H1 (cell line): ENCODE measurements around the gene NPHP4. TPM values are rescaled to one million over a fixed set of nuclear protein-coding genes. Genes with fewer than 3 reads are reported as not detected.

ENCODE experiments used
- CTCF ChIA-PET: fragments of 300-600 bp; sonication (Branson Sonifier 250); formaldehyde crosslinking; loops from one replicate; lab custom pipeline; 2021; ENCODE audit not compliant: partially characterized antibody; lab: Charles Lee
- POLR2A ChIA-PET: fragments of 300-600 bp; sonication (Branson Sonifier 250); formaldehyde crosslinking; loops from one replicate; lab custom pipeline; 2021; ENCODE audit warnings: inconsistent platforms; ENCODE audit not compliant: partially characterized antibody; lab: Charles Lee
- DNase-seq, 2 experiments: peaks; one replicate each; pipeline versions ENCODE4 v3.0.0 to v3.0.0-alpha.2; 2010 to 2022; ENCODE audit warnings: low spot score in 2 of 2, low read depth in 1 of 2, mixed read lengths in 1 of 2
- FAIRE-seq: peaks from 2 replicates; lab custom pipeline; 2011; peaks lifted over from hg19 to GRCh38; lab: Jason Lieb, UNC
- H2AFZ ChIP-seq: 2 replicates; pipeline ENCODE4 v1.8.1; 2012; ENCODE audit warnings: low read length, inconsistent platforms
- H2AK5ac ChIP-seq: 2 replicates; pipeline ENCODE4 v1.6.1; 2013; ENCODE audit warnings: low read depth, low read length
- H2BK120ac ChIP-seq: replicated peaks from 2 replicates; pipeline ENCODE3; 2013; ENCODE audit warnings: low read depth, low read length, inconsistent platforms
- H2BK12ac ChIP-seq: 2 replicates; pipeline ENCODE4 v1.6.1; 2013; ENCODE audit warnings: low read depth, low read length
- H2BK15ac ChIP-seq: 2 replicates; pipeline ENCODE4 v1.6.1; 2013; ENCODE audit warnings: low read length
- H2BK20ac ChIP-seq: 2 replicates; pipeline ENCODE4 v1.6.1; 2013; ENCODE audit warnings: low read length
- H2BK5ac ChIP-seq: 2 replicates; pipeline ENCODE4 v1.6.1; 2013; ENCODE audit warnings: low read depth, low read length
- H3K14ac ChIP-seq: 2 replicates; pipeline ENCODE4 v1.6.1; 2013; ENCODE audit warnings: inconsistent platforms; ENCODE audit not compliant: insufficient read length
- H3K18ac ChIP-seq: 2 replicates; pipeline ENCODE4 v1.6.1; 2013; ENCODE audit warnings: low read length; ENCODE audit errors: extremely low read depth
- H3K23ac ChIP-seq: 2 replicates; pipeline ENCODE4 v1.6.1; 2013; ENCODE audit warnings: inconsistent platforms; ENCODE audit not compliant: insufficient read length
- H3K23me2 ChIP-seq: 2 replicates; pipeline ENCODE4 v1.6.1; 2013; ENCODE audit warnings: low read depth, low read length
- H3K27ac ChIP-seq: 2 replicates; pipeline ENCODE4 v1.6.1; 2011; ENCODE audit warnings: low read depth, low read length, inconsistent platforms
- H3K27me3 ChIP-seq, 4 experiments: replicated peaks in 1 of 4; 1 replicate in 1 of 4; 2 replicates in 3 of 4; pipeline versions ENCODE4 v1.6.1 to v1.8.1; 2011 to 2013; ENCODE audit warnings: low read length in 3 of 4, mild to moderate bottlenecking in 3 of 4, inconsistent platforms in 2 of 4, mixed read lengths in 2 of 4, moderate library complexity in 1 of 4; ENCODE audit not compliant: control insufficient read depth in 3 of 4, insufficient read depth in 3 of 4; ENCODE audit errors: extremely low read depth in 1 of 4
- H3K36me3 ChIP-seq, 4 experiments: 2 replicates each; pipeline versions ENCODE4 v1.6.1 to v1.8.1; 2011 to 2013; ENCODE audit warnings: mild to moderate bottlenecking in 4 of 4, low read length in 3 of 4, moderate library complexity in 2 of 4, control low read depth in 1 of 4, inconsistent platforms in 1 of 4; ENCODE audit not compliant: insufficient read depth in 4 of 4, control insufficient read depth in 2 of 4
- H3K4ac ChIP-seq: replicated peaks from 2 replicates; pipeline ENCODE3; 2013; ENCODE audit warnings: low read length, low read depth, mixed read lengths, inconsistent platforms; ENCODE audit not compliant: insufficient read length
- H3K4me1 ChIP-seq, 4 experiments: replicated peaks in 1 of 4; 1 replicate in 1 of 4; 2 replicates in 3 of 4; pipeline versions ENCODE4 v1.6.1 to v1.8.1; 2011 to 2013; ENCODE audit warnings: low read length in 3 of 4, inconsistent platforms in 2 of 4, mixed read lengths in 1 of 4; ENCODE audit not compliant: insufficient read depth in 4 of 4, control insufficient read depth in 3 of 4
- H3K4me2 ChIP-seq, 2 experiments: 2 replicates each; pipeline versions ENCODE4 v1.6.1 to v1.8.1; 2011 to 2013; ENCODE audit warnings: low read depth in 2 of 2, low read length in 2 of 2, control low read depth in 1 of 2, inconsistent platforms in 1 of 2, mild to moderate bottlenecking in 1 of 2; ENCODE audit not compliant: insufficient read depth in 1 of 2
- H3K4me3 ChIP-seq, 4 experiments: fragments of 200-600, 300-600 bp in 1 of 4; sonication (generic), shearing (Covaris generic), sonication (Bioruptor Twin) in 1 of 4; 2 replicates each; pipeline versions ENCODE4 v1.5.1 to v1.8.1; 2011 to 2016; ENCODE audit warnings: low read length in 4 of 4, low read depth in 3 of 4, control low read depth in 2 of 4, inconsistent platforms in 2 of 4, mild to moderate bottlenecking in 2 of 4, mixed read lengths in 1 of 4, moderate library complexity in 1 of 4; ENCODE audit not compliant: insufficient read depth in 2 of 4; ENCODE audit errors: extremely low read depth in 1 of 4
- H3K56ac ChIP-seq: replicated peaks from 2 replicates; pipeline ENCODE3; 2013; ENCODE audit warnings: low read depth, mild to moderate bottlenecking, mixed read lengths, low read length, inconsistent platforms; ENCODE audit not compliant: insufficient read length
- H3K79me1 ChIP-seq: 2 replicates; pipeline ENCODE4 v1.6.1; 2013; ENCODE audit warnings: low read depth, low read length, control low read depth
- H3K79me2 ChIP-seq, 2 experiments: 2 replicates each; pipeline versions ENCODE4 v1.6.1 to v1.8.1; 2012 to 2013; ENCODE audit warnings: low read length in 2 of 2, mild to moderate bottlenecking in 2 of 2, inconsistent platforms in 1 of 2; ENCODE audit not compliant: insufficient read depth in 2 of 2, control insufficient read depth in 1 of 2
- H3K9ac ChIP-seq, 4 experiments: replicated peaks in 1 of 4; 1 replicate in 1 of 4; 2 replicates in 3 of 4; pipeline versions ENCODE4 v1.6.1 to v1.8.1; 2011 to 2013; ENCODE audit warnings: low read depth in 3 of 4, low read length in 3 of 4, control low read depth in 2 of 4, mild to moderate bottlenecking in 2 of 4, moderate library complexity in 2 of 4, inconsistent platforms in 1 of 4; ENCODE audit errors: extremely low read depth in 1 of 4
- H3K9me3 ChIP-seq, 2 experiments: 2 replicates each; pipeline versions ENCODE4 v1.6.1 to v1.8.1; 2012 to 2013; ENCODE audit warnings: mild to moderate bottlenecking in 2 of 2, moderate library complexity in 2 of 2, control low read depth in 1 of 2, inconsistent platforms in 1 of 2, low read depth in 1 of 2, low read length in 1 of 2, mixed read lengths in 1 of 2; ENCODE audit not compliant: insufficient read depth in 2 of 2
- H4K20me1 ChIP-seq, 2 experiments: replicated peaks in 1 of 2; 2 replicates each; pipeline versions ENCODE3 to v1.8.1; 2011 to 2013; ENCODE audit warnings: inconsistent platforms in 2 of 2, low read length in 2 of 2, mild to moderate bottlenecking in 1 of 2; ENCODE audit not compliant: insufficient read depth in 2 of 2, control insufficient read depth in 1 of 2
- H4K5ac ChIP-seq: 2 replicates; pipeline ENCODE4 v1.6.1; 2013; ENCODE audit warnings: low read length, low read depth, mixed read lengths, inconsistent platforms; ENCODE audit not compliant: insufficient read length
- H4K8ac ChIP-seq: 2 replicates; pipeline ENCODE4 v1.8.0; 2013; ENCODE audit warnings: mild to moderate bottlenecking, moderate library complexity, low read length, inconsistent platforms; ENCODE audit not compliant: insufficient read depth; ENCODE audit errors: extremely low read depth
- H4K91ac ChIP-seq: replicated peaks from 2 replicates; pipeline ENCODE3; 2013; ENCODE audit warnings: low read length, mixed read lengths, inconsistent platforms; ENCODE audit not compliant: insufficient read length
- HDAC2 ChIP-seq, 2 experiments: fragments of 300-600 bp in 1 of 2; sonication (generic) in 1 of 2; IDR thresholded peaks; 2 replicates each; pipeline ENCODE4 v1.6.1; 2011 to 2012; ENCODE audit warnings: low read depth in 2 of 2, low read length in 2 of 2, mild to moderate bottlenecking in 2 of 2, moderate library complexity in 2 of 2, borderline replicate concordance in 1 of 2, inconsistent platforms in 1 of 2
- TBP ChIP-seq: IDR thresholded peaks from 2 replicates; pipeline ENCODE4 v1.6.1; 2011; ENCODE audit warnings: low read depth, low read length, improper control_type of control experiment
- WGBS, 2 experiments: shearing (Covaris generic) in 1 of 2; methylation state at CpG; one replicate each; pipeline versions ENCODE4 v1.1.6 to v1.1.7; 2013 to 2015; ENCODE audit warnings: low lambda C conversion rate in 2 of 2, mixed read lengths in 2 of 2, inconsistent platforms in 1 of 2, low coverage in 1 of 2, missing lambda C conversion rate in 1 of 2; ENCODE audit not compliant: insufficient replicate concordance in 2 of 2, insufficient coverage in 1 of 2, insufficient read length in 1 of 2; ENCODE audit errors: extremely low coverage in 1 of 2, missing lambda C conversion rate in 1 of 2; 5-methylcytosine and 5-hydroxymethylcytosine counted together
- polyA plus RNA-seq, 7 experiments: library from polyadenylated mRNA; depleted of rRNA in 3 of 7; stranded (reverse) in 5 of 7; unstranded in 2 of 7; fragments of >200 nt in 5 of 7; fragments of 200-250 nt in 2 of 7; gene quantifications; 1 replicate in 5 of 7; 2 replicates in 1 of 7; 4 replicates in 1 of 7; pipeline versions ENCODE4 v1.2.1 to v1.2.3, GENCODE V29; 2011 to 2013; ENCODE audit warnings: missing spikeins in 2 of 7, mixed read lengths in 2 of 7
- total RNA-seq: library from RNA; stranded (reverse); fragmentation: NEBNext Ultra II Directional; extraction: Animal tissue kit (Norgen Biotek cat#: 25700); gene quantifications from 2 replicates; pipeline ENCODE4 v1.2.1, GENCODE V29; 2021

NPHP4 gene
- total and polyA plus RNA-seq, 2 of the 8 experiments (the other 6 are each of a cell fraction or from before 2014, with no cell fraction given): 5.8 to 14.0 TPM

DNA sequence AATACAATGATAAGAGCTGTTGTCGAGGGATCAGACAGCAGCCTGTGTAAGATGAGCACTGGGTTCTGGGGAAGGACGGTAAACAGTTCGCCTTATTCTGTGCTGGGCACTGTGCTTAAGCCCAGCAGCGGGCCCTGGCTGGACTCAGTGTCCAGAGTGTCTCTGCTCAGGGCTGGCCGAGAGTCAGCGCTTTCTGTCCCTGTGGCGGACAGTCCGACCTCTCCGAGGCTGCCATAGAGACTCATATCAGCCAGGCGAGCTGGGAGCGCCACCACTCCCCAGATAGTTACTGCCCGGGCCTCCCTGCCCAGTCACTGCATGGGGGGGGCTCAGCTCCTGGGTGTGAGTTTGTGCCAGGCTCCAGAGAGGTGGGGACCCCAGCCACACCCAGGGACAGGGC is 14.7 kb upstream of the NPHP4 start:
- Histone ChIP-seq H3K79me1 (no peaks in the 10 kb centered on the region), H3K27me3 (no peaks in the 10 kb centered on the region), H2AFZ (no peak overlapping the region), H3K18ac (no peak overlapping the region), H2BK5ac (no peak overlapping the region), H3K4ac (no peak overlapping the region), H3K4me2 (no peak overlapping the region), H4K8ac (no peak overlapping the region; the same call in 1 of the 2 replicates), H2BK15ac (no peak overlapping the region), H3K36me3 (no peaks in the 10 kb centered on the region), H3K4me1 (peaks cover 0 to 6% (median 4%) of the 10 kb centered on the region in 4 experiments; a peak in 4 of 7 replicates), H2AK5ac (no peak overlapping the region), H3K79me2 (no peaks in the 10 kb centered on the region), H2BK120ac (no peak overlapping the region), H3K14ac (no peak overlapping the region), H2BK12ac (no peak overlapping the region), H3K9me3 (no peaks in the 10 kb centered on the region), H3K27ac (no peak overlapping the region), H3K9ac (no peak overlapping the region), H4K5ac (no peak overlapping the region), H2BK20ac (no peak overlapping the region), H3K23ac (no peak overlapping the region), H3K23me2 (no peaks in the 10 kb centered on the region; the same call in 1 of the 2 replicates), H4K91ac (no peak overlapping the region), H3K4me3 (no peak overlapping the region), H4K20me1 (no peaks in the 10 kb centered on the region), H3K56ac (no peak overlapping the region)
- 86% methylated on average over 12 of the region's 12 CpGs; no CpG with 5 or more reads in 1 of the 2 experiments for WGBS, 2 experiments
- FAIRE-seq: no peak
- ChIA-PET CTCF (interaction anchor here (0.6 to 1.2 kb wide), 3 partner anchors 13 to 114 kb away, joined by 3 read pairs; no protein-coding TSS in a partner anchor), POLR2A (interaction anchor here (1.2 kb wide), 1 partner anchor 27 kb away, joined by 4 read pairs; no protein-coding TSS in a partner anchor)
- no peak for DNase-seq
- TF ChIP-seq TBP: no peak
- no peak for TF ChIP-seq HDAC2 (IDR thresholded peaks at IDR 0.05; ENCODE audit: borderline replicate concordance in 1 of 2, low read depth in 2 of 2, low read length in 2 of 2)
